D721Med (cell line): ENCODE measurements around the gene LRRC27.
"Not testable (repeated sequence)": the region's sequence is repeated elsewhere in the genome, so short reads cannot be mapped to it uniquely, and the experiment has no call there.

Source experiments
- DNase-seq: peaks from one replicate; pipeline ENCODE4 v3.0.0; 2011; ENCODE audit warnings: low spot score; ENCODE audit not compliant: insufficient read length
- FAIRE-seq: peaks from 2 replicates; lab custom pipeline; 2011; peaks lifted over from hg19 to GRCh38; lab: Jason Lieb, UNC
- CTCF ChIP-seq: IDR thresholded peaks from 2 replicates; pipeline ENCODE4 v1.5.1; 2012; ENCODE audit warnings: mild to moderate bottlenecking, control low read depth; ENCODE audit not compliant: insufficient read depth; ENCODE audit errors: missing control alignments

Gene LRRC27

GRCh38 chr10:132292287-132293200 is 39.4 kb upstream of the LRRC27 start:
- no peak for TF ChIP-seq CTCF
- DNase-seq (no peak), FAIRE-seq (no peak)

- DNase-seq, result no peak
- FAIRE-seq, result no peak
- TF ChIP-seq CTCF, result no peak
Observed at GRCh38 chr10:132293201-132293812, 38.7 kb upstream of the LRRC27 start.

GRCh38 chr10:132293813-132294520 is 38.0 kb upstream of the LRRC27 start:
- FAIRE-seq (no peak), DNase-seq (no peak)
- no peak for TF ChIP-seq CTCF

- FAIRE-seq (no peak), DNase-seq (no peak)
Observed at GRCh38 chr10:132294561-132295318, 37.3 kb upstream of the LRRC27 start.

GRCh38 chr10:132295481-132295880 is 36.5 kb upstream of the LRRC27 start:
- DNase-seq, FAIRE-seq: not testable (repeated sequence)

More at GRCh38 chr10:132294561-132295318, 37.3 kb upstream of the LRRC27 start:
- no peak for TF ChIP-seq CTCF

GRCh38 chr10:132296666-132297443 is 35.1 kb upstream of the LRRC27 start:
- TF ChIP-seq CTCF, result no peak

More at GRCh38 chr10:132296666-132297443, 35.1 kb upstream of the LRRC27 start:
- FAIRE-seq, result no peak
- DNase-seq, result no peak
